Sigmoid colon (tissue), 4 donors: ENCODE results near the gene AMIGO2.

Source experiments
- POLR2A ChIP-seq, 2 donors: fragments of 450-650 bp; IDR thresholded peaks; one replicate each; pipeline ENCODE4 v1.6.1; 2016; ENCODE audit warnings: antibody characterized with exemption in 2 of 2, mild to moderate bottlenecking in 2 of 2, moderate library complexity in 2 of 2
- POLR2AphosphoS5 ChIP-seq, 4 donors: sonication (generic); formaldehyde crosslinking; IDR thresholded peaks; one replicate each; pipeline ENCODE4 v1.6.1; 2017; ENCODE audit warnings: antibody characterized with exemption in 4 of 4
- TF ChIP-seq, protein P1 (sequence below), 4 experiments: fragments of 450-650 bp in 3 of 4; fragments of 200-600 bp in 1 of 4; IDR thresholded peaks; one replicate each; pipeline ENCODE4 v1.5.1; 2016 to 2019; ENCODE audit warnings: antibody characterized with exemption in 4 of 4, mild to moderate bottlenecking in 3 of 4, moderate library complexity in 2 of 4

GRCh38 chr12:47105914-47106674 is 26.3 kb upstream of the AMIGO2 start:
- TF ChIP-seq, protein P1, sequence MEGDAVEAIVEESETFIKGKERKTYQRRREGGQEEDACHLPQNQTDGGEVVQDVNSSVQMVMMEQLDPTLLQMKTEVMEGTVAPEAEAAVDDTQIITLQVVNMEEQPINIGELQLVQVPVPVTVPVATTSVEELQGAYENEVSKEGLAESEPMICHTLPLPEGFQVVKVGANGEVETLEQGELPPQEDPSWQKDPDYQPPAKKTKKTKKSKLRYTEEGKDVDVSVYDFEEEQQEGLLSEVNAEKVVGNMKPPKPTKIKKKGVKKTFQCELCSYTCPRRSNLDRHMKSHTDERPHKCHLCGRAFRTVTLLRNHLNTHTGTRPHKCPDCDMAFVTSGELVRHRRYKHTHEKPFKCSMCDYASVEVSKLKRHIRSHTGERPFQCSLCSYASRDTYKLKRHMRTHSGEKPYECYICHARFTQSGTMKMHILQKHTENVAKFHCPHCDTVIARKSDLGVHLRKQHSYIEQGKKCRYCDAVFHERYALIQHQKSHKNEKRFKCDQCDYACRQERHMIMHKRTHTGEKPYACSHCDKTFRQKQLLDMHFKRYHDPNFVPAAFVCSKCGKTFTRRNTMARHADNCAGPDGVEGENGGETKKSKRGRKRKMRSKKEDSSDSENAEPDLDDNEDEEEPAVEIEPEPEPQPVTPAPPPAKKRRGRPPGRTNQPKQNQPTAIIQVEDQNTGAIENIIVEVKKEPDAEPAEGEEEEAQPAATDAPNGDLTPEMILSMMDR (IDR thresholded peaks at IDR 0.05), result no peak
- TF ChIP-seq POLR2A (IDR thresholded peaks at IDR 0.05) (no peak), POLR2AphosphoS5 (IDR thresholded peaks at IDR 0.05) (no peak)
